H1 (cell line): ENCODE results near the gene STEAP4. TPM values are rescaled to one million over a fixed set of nuclear protein-coding genes. Genes with fewer than 3 reads are reported as not detected.

ENCODE experiments used
- CTCF ChIA-PET: fragments of 300-600 bp; sonication (Branson Sonifier 250); formaldehyde crosslinking; loops from one replicate; lab custom pipeline; 2021; ENCODE audit not compliant: partially characterized antibody; lab: Charles Lee
- POLR2A ChIA-PET: fragments of 300-600 bp; sonication (Branson Sonifier 250); formaldehyde crosslinking; loops from one replicate; lab custom pipeline; 2021; ENCODE audit warnings: inconsistent platforms; ENCODE audit not compliant: partially characterized antibody; lab: Charles Lee
- DNase-seq, 2 experiments: peaks; one replicate each; pipeline versions ENCODE4 v3.0.0 to v3.0.0-alpha.2; 2010 to 2022; ENCODE audit warnings: low spot score in 2 of 2, low read depth in 1 of 2, mixed read lengths in 1 of 2
- FAIRE-seq: peaks from 2 replicates; lab custom pipeline; 2011; peaks lifted over from hg19 to GRCh38; lab: Jason Lieb, UNC
- H2AFZ ChIP-seq: 2 replicates; pipeline ENCODE4 v1.8.1; 2012; ENCODE audit warnings: low read length, inconsistent platforms
- H2AK5ac ChIP-seq: 2 replicates; pipeline ENCODE4 v1.6.1; 2013; ENCODE audit warnings: low read depth, low read length
- H2BK120ac ChIP-seq: replicated peaks from 2 replicates; pipeline ENCODE3; 2013; ENCODE audit warnings: low read depth, low read length, inconsistent platforms
- H2BK12ac ChIP-seq: 2 replicates; pipeline ENCODE4 v1.6.1; 2013; ENCODE audit warnings: low read depth, low read length
- H2BK15ac ChIP-seq: 2 replicates; pipeline ENCODE4 v1.6.1; 2013; ENCODE audit warnings: low read length
- H2BK20ac ChIP-seq: 2 replicates; pipeline ENCODE4 v1.6.1; 2013; ENCODE audit warnings: low read length
- H2BK5ac ChIP-seq: 2 replicates; pipeline ENCODE4 v1.6.1; 2013; ENCODE audit warnings: low read depth, low read length
- H3K14ac ChIP-seq: 2 replicates; pipeline ENCODE4 v1.6.1; 2013; ENCODE audit warnings: inconsistent platforms; ENCODE audit not compliant: insufficient read length
- H3K18ac ChIP-seq: 2 replicates; pipeline ENCODE4 v1.6.1; 2013; ENCODE audit warnings: low read length; ENCODE audit errors: extremely low read depth
- H3K23ac ChIP-seq: 2 replicates; pipeline ENCODE4 v1.6.1; 2013; ENCODE audit warnings: inconsistent platforms; ENCODE audit not compliant: insufficient read length
- H3K23me2 ChIP-seq: 2 replicates; pipeline ENCODE4 v1.6.1; 2013; ENCODE audit warnings: low read depth, low read length
- H3K27ac ChIP-seq: 2 replicates; pipeline ENCODE4 v1.6.1; 2011; ENCODE audit warnings: low read depth, low read length, inconsistent platforms
- H3K27me3 ChIP-seq, 4 experiments: replicated peaks in 1 of 4; 1 replicate in 1 of 4; 2 replicates in 3 of 4; pipeline versions ENCODE4 v1.6.1 to v1.8.1; 2011 to 2013; ENCODE audit warnings: low read length in 3 of 4, mild to moderate bottlenecking in 3 of 4, inconsistent platforms in 2 of 4, mixed read lengths in 2 of 4, moderate library complexity in 1 of 4; ENCODE audit not compliant: control insufficient read depth in 3 of 4, insufficient read depth in 3 of 4; ENCODE audit errors: extremely low read depth in 1 of 4
- H3K36me3 ChIP-seq, 4 experiments: 2 replicates each; pipeline versions ENCODE4 v1.6.1 to v1.8.1; 2011 to 2013; ENCODE audit warnings: mild to moderate bottlenecking in 4 of 4, low read length in 3 of 4, moderate library complexity in 2 of 4, control low read depth in 1 of 4, inconsistent platforms in 1 of 4; ENCODE audit not compliant: insufficient read depth in 4 of 4, control insufficient read depth in 2 of 4
- H3K4ac ChIP-seq: replicated peaks from 2 replicates; pipeline ENCODE3; 2013; ENCODE audit warnings: low read length, low read depth, mixed read lengths, inconsistent platforms; ENCODE audit not compliant: insufficient read length
- H3K4me1 ChIP-seq, 4 experiments: replicated peaks in 1 of 4; 1 replicate in 1 of 4; 2 replicates in 3 of 4; pipeline versions ENCODE4 v1.6.1 to v1.8.1; 2011 to 2013; ENCODE audit warnings: low read length in 3 of 4, inconsistent platforms in 2 of 4, mixed read lengths in 1 of 4; ENCODE audit not compliant: insufficient read depth in 4 of 4, control insufficient read depth in 3 of 4
- H3K4me2 ChIP-seq, 2 experiments: 2 replicates each; pipeline versions ENCODE4 v1.6.1 to v1.8.1; 2011 to 2013; ENCODE audit warnings: low read depth in 2 of 2, low read length in 2 of 2, control low read depth in 1 of 2, inconsistent platforms in 1 of 2, mild to moderate bottlenecking in 1 of 2; ENCODE audit not compliant: insufficient read depth in 1 of 2
- H3K4me3 ChIP-seq, 4 experiments: fragments of 200-600, 300-600 bp in 1 of 4; sonication (generic), shearing (Covaris generic), sonication (Bioruptor Twin) in 1 of 4; 2 replicates each; pipeline versions ENCODE4 v1.5.1 to v1.8.1; 2011 to 2016; ENCODE audit warnings: low read length in 4 of 4, low read depth in 3 of 4, control low read depth in 2 of 4, inconsistent platforms in 2 of 4, mild to moderate bottlenecking in 2 of 4, mixed read lengths in 1 of 4, moderate library complexity in 1 of 4; ENCODE audit not compliant: insufficient read depth in 2 of 4; ENCODE audit errors: extremely low read depth in 1 of 4
- H3K56ac ChIP-seq: replicated peaks from 2 replicates; pipeline ENCODE3; 2013; ENCODE audit warnings: low read depth, mild to moderate bottlenecking, mixed read lengths, low read length, inconsistent platforms; ENCODE audit not compliant: insufficient read length
- H3K79me1 ChIP-seq: 2 replicates; pipeline ENCODE4 v1.6.1; 2013; ENCODE audit warnings: low read depth, low read length, control low read depth
- H3K79me2 ChIP-seq, 2 experiments: 2 replicates each; pipeline versions ENCODE4 v1.6.1 to v1.8.1; 2012 to 2013; ENCODE audit warnings: low read length in 2 of 2, mild to moderate bottlenecking in 2 of 2, inconsistent platforms in 1 of 2; ENCODE audit not compliant: insufficient read depth in 2 of 2, control insufficient read depth in 1 of 2
- H3K9ac ChIP-seq, 4 experiments: replicated peaks in 1 of 4; 1 replicate in 1 of 4; 2 replicates in 3 of 4; pipeline versions ENCODE4 v1.6.1 to v1.8.1; 2011 to 2013; ENCODE audit warnings: low read depth in 3 of 4, low read length in 3 of 4, control low read depth in 2 of 4, mild to moderate bottlenecking in 2 of 4, moderate library complexity in 2 of 4, inconsistent platforms in 1 of 4; ENCODE audit errors: extremely low read depth in 1 of 4
- H3K9me3 ChIP-seq, 2 experiments: 2 replicates each; pipeline versions ENCODE4 v1.6.1 to v1.8.1; 2012 to 2013; ENCODE audit warnings: mild to moderate bottlenecking in 2 of 2, moderate library complexity in 2 of 2, control low read depth in 1 of 2, inconsistent platforms in 1 of 2, low read depth in 1 of 2, low read length in 1 of 2, mixed read lengths in 1 of 2; ENCODE audit not compliant: insufficient read depth in 2 of 2
- H4K20me1 ChIP-seq, 2 experiments: replicated peaks in 1 of 2; 2 replicates each; pipeline versions ENCODE3 to v1.8.1; 2011 to 2013; ENCODE audit warnings: inconsistent platforms in 2 of 2, low read length in 2 of 2, mild to moderate bottlenecking in 1 of 2; ENCODE audit not compliant: insufficient read depth in 2 of 2, control insufficient read depth in 1 of 2
- H4K5ac ChIP-seq: 2 replicates; pipeline ENCODE4 v1.6.1; 2013; ENCODE audit warnings: low read length, low read depth, mixed read lengths, inconsistent platforms; ENCODE audit not compliant: insufficient read length
- H4K8ac ChIP-seq: 2 replicates; pipeline ENCODE4 v1.8.0; 2013; ENCODE audit warnings: mild to moderate bottlenecking, moderate library complexity, low read length, inconsistent platforms; ENCODE audit not compliant: insufficient read depth; ENCODE audit errors: extremely low read depth
- H4K91ac ChIP-seq: replicated peaks from 2 replicates; pipeline ENCODE3; 2013; ENCODE audit warnings: low read length, mixed read lengths, inconsistent platforms; ENCODE audit not compliant: insufficient read length
- ASH2L ChIP-seq: fragments of 200-600, 300-600 bp; sonication (generic); IDR thresholded peaks from one replicate; pipeline ENCODE4 v1.7.1; 2017; ENCODE audit warnings: low read length
- CBX8 ChIP-seq: fragments of 300-800, 300-1000 bp; sonication (generic); IDR thresholded peaks from 2 replicates; pipeline ENCODE4 v1.7.1; 2016; ENCODE audit warnings: low read depth, low read length, borderline replicate concordance
- KDM4A ChIP-seq: IDR thresholded peaks from one replicate; pipeline ENCODE4 v1.7.1; 2012; ENCODE audit warnings: low read depth, mild to moderate bottlenecking, moderate library complexity, low read length, inconsistent platforms; ENCODE audit not compliant: severe bottlenecking
- SIRT6 ChIP-seq: IDR thresholded peaks from one replicate; pipeline ENCODE4 v1.7.1; 2012; ENCODE audit warnings: low read length, inconsistent platforms
- TAF1 ChIP-seq: IDR thresholded peaks from 2 replicates; pipeline ENCODE4 v1.6.1; 2011; ENCODE audit warnings: mild to moderate bottlenecking, low read depth, low read length
- TBP ChIP-seq: IDR thresholded peaks from 2 replicates; pipeline ENCODE4 v1.6.1; 2011; ENCODE audit warnings: low read depth, low read length, improper control_type of control experiment
- TEAD4 ChIP-seq: IDR thresholded peaks from 2 replicates; pipeline ENCODE4 v1.6.1; 2012; ENCODE audit warnings: low read depth, low read length, inconsistent platforms, mixed read lengths
- YY1 ChIP-seq: IDR thresholded peaks from 2 replicates; pipeline ENCODE4 v1.6.1; 2011; ENCODE audit warnings: low read depth, mild to moderate bottlenecking, low read length
- polyA plus RNA-seq, 7 experiments: library from polyadenylated mRNA; depleted of rRNA in 3 of 7; stranded (reverse) in 5 of 7; unstranded in 2 of 7; fragments of >200 nt in 5 of 7; fragments of 200-250 nt in 2 of 7; gene quantifications; 1 replicate in 5 of 7; 2 replicates in 1 of 7; 4 replicates in 1 of 7; pipeline versions ENCODE4 v1.2.1 to v1.2.3, GENCODE V29; 2011 to 2013; ENCODE audit warnings: missing spikeins in 2 of 7, mixed read lengths in 2 of 7
- total RNA-seq: library from RNA; stranded (reverse); fragmentation: NEBNext Ultra II Directional; extraction: Animal tissue kit (Norgen Biotek cat#: 25700); gene quantifications from 2 replicates; pipeline ENCODE4 v1.2.1, GENCODE V29; 2021

The STEAP4 gene
- total and polyA plus RNA-seq, 2 of the 8 experiments (the other 6 are each of a cell fraction or from before 2014, with no cell fraction given) = under 0.01 TPM; not detected in 1

GRCh38 chr7:88337572-88337971 is 30.9 kb upstream of the STEAP4 start:
- Histone ChIP-seq H3K56ac (no peak overlapping the region), H3K36me3 (no peaks in the 10 kb centered on the region), H3K27ac (no peak overlapping the region), H4K8ac (no peak overlapping the region), H3K4me1 (no peaks in the 10 kb centered on the region), H3K4me2 (no peak overlapping the region), H3K23ac (no peak overlapping the region), H3K79me1 (no peaks in the 10 kb centered on the region), H3K4me3 (no peak overlapping the region), H2AK5ac (no peak overlapping the region), H2BK15ac (no peak overlapping the region), H3K9ac (no peak overlapping the region), H3K9me3 (no peaks in the 10 kb centered on the region), H4K91ac (no peak overlapping the region), H2BK20ac (no peak overlapping the region), H4K20me1 (no peaks in the 10 kb centered on the region), H3K79me2 (no peaks in the 10 kb centered on the region), H3K18ac (no peak overlapping the region), H2BK5ac (no peak overlapping the region), H3K23me2 (peaks cover 2% of the 10 kb centered on the region; the same call in 1 of the 2 replicates), H3K4ac (no peak overlapping the region), H4K5ac (no peak overlapping the region), H2BK120ac (no peak overlapping the region), H2BK12ac (no peak overlapping the region), H2AFZ (no peak overlapping the region), H3K27me3 (no peaks in the 10 kb centered on the region), H3K14ac (no peak overlapping the region)
- DNase-seq (no peak), FAIRE-seq (no peak)
- ChIA-PET CTCF (no interaction called here), POLR2A (no interaction called here)
- TF ChIP-seq KDM4A = no peak
- TF ChIP-seq TAF1 = no peak
- no peak for TF ChIP-seq ASH2L
- TF ChIP-seq CBX8 = no peak
- no peak for TF ChIP-seq TEAD4
- TF ChIP-seq YY1 = no peak
- TF ChIP-seq TBP = no peak
- no peak for TF ChIP-seq SIRT6
